Tibial nerve (tissue), 4 donors: ENCODE results near the gene GGA2.

ENCODE experiments used
- EP300 ChIP-seq, 2 donors: sonication (generic); formaldehyde crosslinking; IDR thresholded peaks; one replicate each; pipeline ENCODE4 v1.6.1; 2017; ENCODE audit warnings: antibody characterized with exemption in 2 of 2, mild to moderate bottlenecking in 1 of 2
- POLR2A ChIP-seq, 2 donors: fragments of 450-650 bp; IDR thresholded peaks; one replicate each; pipeline ENCODE4 v1.6.1; 2017; ENCODE audit warnings: antibody characterized with exemption in 2 of 2, mild to moderate bottlenecking in 2 of 2, moderate library complexity in 2 of 2
- TF ChIP-seq, protein P1 (sequence below), 5 experiments: fragments of 200-600 bp in 3 of 5; fragments of 450-650 bp in 2 of 5; sonication (generic) in 3 of 5; IDR thresholded peaks; one replicate each; pipeline ENCODE4 v1.5.1; 2016 to 2019; ENCODE audit warnings: antibody characterized with exemption in 5 of 5, mild to moderate bottlenecking in 3 of 5, moderate library complexity in 2 of 5

DNA sequence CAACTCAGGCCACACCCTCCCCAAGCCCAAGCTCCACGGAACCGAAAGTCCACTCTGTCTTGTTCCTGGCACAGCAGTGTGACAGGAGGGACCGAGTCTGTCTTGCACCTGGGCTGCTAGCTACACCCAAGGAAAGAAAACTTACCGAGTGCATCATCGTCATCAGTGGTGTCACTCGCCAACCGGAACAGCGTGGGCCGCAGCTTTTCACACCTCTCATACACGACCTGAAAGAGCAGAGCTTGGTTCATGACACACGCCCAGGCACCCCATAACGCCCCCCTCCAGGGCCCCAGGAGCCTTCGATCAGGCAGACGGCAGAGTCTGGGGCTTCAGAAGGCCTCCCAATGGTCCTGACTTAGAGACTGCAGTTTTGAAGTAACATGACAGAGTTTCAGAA, 27.5 kb downstream of the GGA2 start:
- TF ChIP-seq, protein P1, sequence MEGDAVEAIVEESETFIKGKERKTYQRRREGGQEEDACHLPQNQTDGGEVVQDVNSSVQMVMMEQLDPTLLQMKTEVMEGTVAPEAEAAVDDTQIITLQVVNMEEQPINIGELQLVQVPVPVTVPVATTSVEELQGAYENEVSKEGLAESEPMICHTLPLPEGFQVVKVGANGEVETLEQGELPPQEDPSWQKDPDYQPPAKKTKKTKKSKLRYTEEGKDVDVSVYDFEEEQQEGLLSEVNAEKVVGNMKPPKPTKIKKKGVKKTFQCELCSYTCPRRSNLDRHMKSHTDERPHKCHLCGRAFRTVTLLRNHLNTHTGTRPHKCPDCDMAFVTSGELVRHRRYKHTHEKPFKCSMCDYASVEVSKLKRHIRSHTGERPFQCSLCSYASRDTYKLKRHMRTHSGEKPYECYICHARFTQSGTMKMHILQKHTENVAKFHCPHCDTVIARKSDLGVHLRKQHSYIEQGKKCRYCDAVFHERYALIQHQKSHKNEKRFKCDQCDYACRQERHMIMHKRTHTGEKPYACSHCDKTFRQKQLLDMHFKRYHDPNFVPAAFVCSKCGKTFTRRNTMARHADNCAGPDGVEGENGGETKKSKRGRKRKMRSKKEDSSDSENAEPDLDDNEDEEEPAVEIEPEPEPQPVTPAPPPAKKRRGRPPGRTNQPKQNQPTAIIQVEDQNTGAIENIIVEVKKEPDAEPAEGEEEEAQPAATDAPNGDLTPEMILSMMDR (IDR thresholded peaks at IDR 0.05): no peak
- no peak for TF ChIP-seq POLR2A (IDR thresholded peaks at IDR 0.05)
- no peak for TF ChIP-seq EP300 (IDR thresholded peaks at IDR 0.05)
